SK-N-SH (cell line): ENCODE data around the gene ASCC2. TPM values are rescaled to one million over a fixed set of nuclear protein-coding genes. Genes with fewer than 3 reads are reported as not detected.

ENCODE experiments used
- CTCF ChIA-PET: fragments of 300-600, 350-600 bp; formaldehyde crosslinking; extraction: SDS; loops from one replicate; lab custom pipeline; 2021; lab: Yijun Ruan, JAX
- POLR2A ChIA-PET: fragments of 350-600 bp; sonication (Branson Sonifier 250); formaldehyde crosslinking; extraction: SDS; loops from one replicate; lab custom pipeline; 2020; ENCODE audit warnings: antibody characterized with exemption, inconsistent platforms; lab: Yijun Ruan, JAX
- DNase-seq: peaks from one replicate; pipeline ENCODE4 v3.0.0; 2012
- H2AFZ ChIP-seq: fragments of 200-600 bp; sonication (generic); 2 replicates; pipeline ENCODE4 v1.8.1; 2016; ENCODE audit warnings: antibody characterized with exemption, mild to moderate bottlenecking, low read depth
- H3F3A ChIP-seq: fragments of 200-600 bp; sonication (generic); replicated peaks from 2 replicates; pipeline ENCODE3; 2016; ENCODE audit warnings: antibody characterized with exemption, mild to moderate bottlenecking; ENCODE audit not compliant: insufficient read depth
- H3K27ac ChIP-seq, 2 experiments: fragments of 200-500 bp in 1 of 2; fragments of 200-600 bp in 1 of 2; sonication (Bioruptor generic) in 1 of 2; sonication (generic), shearing (Covaris generic) in 1 of 2; 2 replicates each; pipeline versions ENCODE4 v1.5.1 to v1.6.1; 2014 to 2016; ENCODE audit warnings: low read depth in 2 of 2, inconsistent platforms in 1 of 2, low read length in 1 of 2, mild to moderate bottlenecking in 1 of 2, mixed read lengths in 1 of 2
- H3K27me3 ChIP-seq: fragments of 200-600 bp; sonication (generic), shearing (Covaris generic); 2 replicates; pipeline ENCODE4 v1.6.1; 2016; ENCODE audit warnings: mixed run types; ENCODE audit not compliant: insufficient read depth
- H3K36me3 ChIP-seq, 2 experiments: fragments of 200-500 bp in 1 of 2; fragments of 200-600 bp in 1 of 2; sonication (Bioruptor generic) in 1 of 2; sonication (generic) in 1 of 2; replicated peaks in 1 of 2; 2 replicates each; pipeline versions ENCODE3 to v1.5.1; 2014 to 2016; ENCODE audit warnings: low read length in 1 of 2, mild to moderate bottlenecking in 1 of 2; ENCODE audit not compliant: insufficient read depth in 2 of 2, control insufficient read depth in 1 of 2
- H3K4me1 ChIP-seq, 2 experiments: fragments of 200-500 bp in 1 of 2; fragments of 200-600 bp in 1 of 2; sonication (Bioruptor generic) in 1 of 2; sonication (generic), shearing (Covaris generic) in 1 of 2; 2 replicates each; pipeline versions ENCODE4 v1.5.1 to v1.6.1; 2014 to 2016; ENCODE audit warnings: low read depth in 1 of 2, low read length in 1 of 2, mixed run types in 1 of 2; ENCODE audit not compliant: insufficient read depth in 2 of 2, control insufficient read depth in 1 of 2
- H3K4me2 ChIP-seq: fragments of 200-600 bp; sonication (generic), shearing (Covaris generic); 2 replicates; pipeline ENCODE4 v1.6.1; 2017; ENCODE audit warnings: mixed run types
- H3K4me3 ChIP-seq, 2 experiments: fragments of 200-500 bp in 1 of 2; fragments of 200-600 bp in 1 of 2; sonication (Bioruptor generic) in 1 of 2; sonication (generic), shearing (Covaris generic) in 1 of 2; 2 replicates each; pipeline versions ENCODE4 v1.5.1 to v1.8.1; 2014 to 2016; ENCODE audit warnings: low read depth in 2 of 2, inconsistent platforms in 1 of 2, low read length in 1 of 2, mild to moderate bottlenecking in 1 of 2, mixed read lengths in 1 of 2, moderate library complexity in 1 of 2
- H3K79me2 ChIP-seq: fragments of 200-600 bp; sonication (generic); 2 replicates; pipeline ENCODE4 v1.8.1; 2017; ENCODE audit warnings: mild to moderate bottlenecking; ENCODE audit not compliant: insufficient read depth
- H3K9ac ChIP-seq: fragments of 200-600 bp; sonication (generic); 2 replicates; pipeline ENCODE4 v1.6.1; 2017; ENCODE audit warnings: mixed run types
- H3K9me2 ChIP-seq: fragments of 200-600 bp; sonication (generic); 2 replicates; pipeline ENCODE4 v1.6.1; 2017; ENCODE audit warnings: mixed run types
- H3K9me3 ChIP-seq: fragments of 200-600 bp; sonication (generic); 2 replicates; pipeline ENCODE4 v1.6.1; 2017; ENCODE audit warnings: mixed run types, mild to moderate bottlenecking, moderate library complexity
- H4K20me1 ChIP-seq: fragments of 200-600 bp; sonication (generic); 2 replicates; pipeline ENCODE4 v1.6.1; 2017; ENCODE audit warnings: mild to moderate bottlenecking, mixed run types; ENCODE audit not compliant: insufficient read depth
- CHD2 ChIP-seq: fragments of 150-350 bp; IDR thresholded peaks from 2 replicates; pipeline ENCODE4 v1.6.1; 2018; ENCODE audit warnings: low read length; ENCODE audit not compliant: partially characterized antibody
- EZH2phosphoT487 ChIP-seq: fragments of 200-600 bp; sonication (generic); IDR thresholded peaks from 2 replicates; pipeline ENCODE4 v1.6.1; 2017; ENCODE audit warnings: low read depth, mixed run types, mild to moderate bottlenecking, antibody characterized with exemption, moderate library complexity, borderline replicate concordance
- FOXJ3 ChIP-seq: sonication (generic); formaldehyde crosslinking; IDR thresholded peaks from 2 replicates; pipeline ENCODE4 v1.5.1; 2020; ENCODE audit warnings: mild to moderate bottlenecking, missing genetic modification reagents
- GABPA ChIP-seq: IDR thresholded peaks from 2 replicates; pipeline ENCODE4 v1.4.0; 2012; ENCODE audit warnings: low read depth, mild to moderate bottlenecking
- MEF2A ChIP-seq: IDR thresholded peaks from 2 replicates; pipeline ENCODE4 v1.4.0; 2012; ENCODE audit warnings: low read depth, borderline replicate concordance
- MXI1 ChIP-seq: IDR thresholded peaks from 2 replicates; pipeline ENCODE4 v1.6.1; 2012; ENCODE audit warnings: mild to moderate bottlenecking, low read depth, low read length, improper control_type of control experiment
- NRF1 ChIP-seq: IDR thresholded peaks from 2 replicates; pipeline ENCODE4 v1.6.1; 2012; ENCODE audit warnings: low read depth, mild to moderate bottlenecking, low read length
- POLR2AphosphoS5 ChIP-seq: IDR thresholded peaks from 2 replicates; pipeline ENCODE4 v1.6.1; 2012; ENCODE audit warnings: low read depth, low read length
- RAD21 ChIP-seq: IDR thresholded peaks from 2 replicates; pipeline ENCODE4 v1.6.1; 2012; ENCODE audit warnings: mild to moderate bottlenecking, low read length
- SIN3A ChIP-seq: IDR thresholded peaks from 2 replicates; pipeline ENCODE4 v1.6.1; 2012; ENCODE audit warnings: low read depth, mild to moderate bottlenecking, low read length, moderate library complexity, borderline replicate concordance
- SMC3 ChIP-seq: IDR thresholded peaks from 2 replicates; pipeline ENCODE4 v1.6.1; 2012; ENCODE audit warnings: low read depth, low read length, improper control_type of control experiment
- YY1 ChIP-seq: IDR thresholded peaks from 2 replicates; pipeline ENCODE4 v1.4.0; 2012; ENCODE audit warnings: low read depth, mild to moderate bottlenecking
- WGBS: methylation state at CpG from one replicate; pipeline ENCODE4 v1.1.6; 2017; ENCODE audit warnings: low lambda C conversion rate; 5-methylcytosine and 5-hydroxymethylcytosine counted together
- polyA plus RNA-seq, 3 experiments: library from polyadenylated mRNA; depleted of rRNA; stranded (reverse); fragments of >200 nt; gene quantifications; 2 replicates each; pipeline ENCODE4 v1.2.3, GENCODE V29; 2012
- TF ChIP-seq, protein P1 (sequence below): IDR thresholded peaks from 2 replicates; pipeline ENCODE4 v1.4.0; 2012; ENCODE audit warnings: low read depth, borderline replicate concordance
- TF ChIP-seq, protein P2 (sequence below): fragments of 150-350 bp; IDR thresholded peaks from 2 replicates; pipeline ENCODE4 v1.6.1; 2017; ENCODE audit warnings: antibody characterized with exemption, low read length, low read depth, borderline replicate concordance
- TF ChIP-seq, protein P3 (sequence below): fragments of 150-350 bp; IDR thresholded peaks from 2 replicates; pipeline ENCODE4 v1.6.1; 2016; ENCODE audit warnings: mild to moderate bottlenecking, low read depth, low read length

ASCC2 gene
- polyA plus RNA-seq, 1 of the 3 experiments (the other 2 are of a cell fraction) = 82.0 TPM

DNA sequence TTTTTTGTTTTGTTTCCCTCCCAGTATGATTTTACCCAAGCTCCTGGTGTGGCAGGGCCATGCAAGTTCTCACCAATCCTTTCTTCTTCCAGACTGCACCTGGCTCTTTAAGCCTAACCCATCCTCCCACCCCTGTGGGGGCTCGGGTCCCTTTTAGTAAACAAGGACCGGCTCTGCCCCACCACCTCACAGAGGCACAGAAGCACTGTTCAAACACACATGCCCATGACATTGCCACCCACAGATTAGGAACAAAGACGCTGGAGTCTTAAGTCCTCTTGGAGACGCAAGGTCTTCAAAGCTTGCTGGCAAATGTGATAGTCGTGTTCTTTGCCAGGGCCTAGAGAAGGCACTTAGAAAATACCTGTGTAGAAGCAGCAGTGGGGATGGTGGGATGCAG is 52.0 kb downstream of the ASCC2 start:
- Histone ChIP-seq H3K27ac (no peak overlapping the region), H3K9me2 (no peaks in the 10 kb centered on the region), H3K9ac (no peak overlapping the region), H3K9me3 (no peaks in the 10 kb centered on the region), H3K36me3 (peaks cover 8 to 35% of the 10 kb centered on the region in 2 experiments), H3F3A (peaks cover 12% of the 10 kb centered on the region), H3K4me3 (no peak overlapping the region), H3K4me1 (peaks cover 5 to 12% of the 10 kb centered on the region in 2 experiments; a peak in 3 of 4 replicates), H3K4me2 (no peak overlapping the region), H3K27me3 (no peaks in the 10 kb centered on the region), H3K79me2 (no peaks in the 10 kb centered on the region), H4K20me1 (no peaks in the 10 kb centered on the region), H2AFZ (no peak overlapping the region)
- no peak for TF ChIP-seq MEF2A
- TF ChIP-seq, protein P1, sequence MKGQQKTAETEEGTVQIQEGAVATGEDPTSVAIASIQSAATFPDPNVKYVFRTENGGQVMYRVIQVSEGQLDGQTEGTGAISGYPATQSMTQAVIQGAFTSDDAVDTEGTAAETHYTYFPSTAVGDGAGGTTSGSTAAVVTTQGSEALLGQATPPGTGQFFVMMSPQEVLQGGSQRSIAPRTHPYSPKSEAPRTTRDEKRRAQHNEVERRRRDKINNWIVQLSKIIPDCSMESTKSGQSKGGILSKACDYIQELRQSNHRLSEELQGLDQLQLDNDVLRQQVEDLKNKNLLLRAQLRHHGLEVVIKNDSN = no peak
- no peak for TF ChIP-seq EZH2phosphoT487
- TF ChIP-seq FOXJ3 (CRISPR knock-in tag) = no peak
- no peak for TF ChIP-seq MXI1
- no peak for TF ChIP-seq POLR2AphosphoS5
- TF ChIP-seq, protein P2, sequence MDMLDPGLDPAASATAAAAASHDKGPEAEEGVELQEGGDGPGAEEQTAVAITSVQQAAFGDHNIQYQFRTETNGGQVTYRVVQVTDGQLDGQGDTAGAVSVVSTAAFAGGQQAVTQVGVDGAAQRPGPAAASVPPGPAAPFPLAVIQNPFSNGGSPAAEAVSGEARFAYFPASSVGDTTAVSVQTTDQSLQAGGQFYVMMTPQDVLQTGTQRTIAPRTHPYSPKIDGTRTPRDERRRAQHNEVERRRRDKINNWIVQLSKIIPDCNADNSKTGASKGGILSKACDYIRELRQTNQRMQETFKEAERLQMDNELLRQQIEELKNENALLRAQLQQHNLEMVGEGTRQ = no peak
- no peak for TF ChIP-seq SMC3
- TF ChIP-seq, protein P3, sequence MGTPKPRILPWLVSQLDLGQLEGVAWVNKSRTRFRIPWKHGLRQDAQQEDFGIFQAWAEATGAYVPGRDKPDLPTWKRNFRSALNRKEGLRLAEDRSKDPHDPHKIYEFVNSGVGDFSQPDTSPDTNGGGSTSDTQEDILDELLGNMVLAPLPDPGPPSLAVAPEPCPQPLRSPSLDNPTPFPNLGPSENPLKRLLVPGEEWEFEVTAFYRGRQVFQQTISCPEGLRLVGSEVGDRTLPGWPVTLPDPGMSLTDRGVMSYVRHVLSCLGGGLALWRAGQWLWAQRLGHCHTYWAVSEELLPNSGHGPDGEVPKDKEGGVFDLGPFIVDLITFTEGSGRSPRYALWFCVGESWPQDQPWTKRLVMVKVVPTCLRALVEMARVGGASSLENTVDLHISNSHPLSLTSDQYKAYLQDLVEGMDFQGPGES = no peak
- no peak for TF ChIP-seq GABPA
- DNase-seq = no peak
- ChIA-PET CTCF (no interaction called here), POLR2A (no interaction called here)
- 80% methylated on average over 5 of the region's 5 CpGs for WGBS

DNA sequence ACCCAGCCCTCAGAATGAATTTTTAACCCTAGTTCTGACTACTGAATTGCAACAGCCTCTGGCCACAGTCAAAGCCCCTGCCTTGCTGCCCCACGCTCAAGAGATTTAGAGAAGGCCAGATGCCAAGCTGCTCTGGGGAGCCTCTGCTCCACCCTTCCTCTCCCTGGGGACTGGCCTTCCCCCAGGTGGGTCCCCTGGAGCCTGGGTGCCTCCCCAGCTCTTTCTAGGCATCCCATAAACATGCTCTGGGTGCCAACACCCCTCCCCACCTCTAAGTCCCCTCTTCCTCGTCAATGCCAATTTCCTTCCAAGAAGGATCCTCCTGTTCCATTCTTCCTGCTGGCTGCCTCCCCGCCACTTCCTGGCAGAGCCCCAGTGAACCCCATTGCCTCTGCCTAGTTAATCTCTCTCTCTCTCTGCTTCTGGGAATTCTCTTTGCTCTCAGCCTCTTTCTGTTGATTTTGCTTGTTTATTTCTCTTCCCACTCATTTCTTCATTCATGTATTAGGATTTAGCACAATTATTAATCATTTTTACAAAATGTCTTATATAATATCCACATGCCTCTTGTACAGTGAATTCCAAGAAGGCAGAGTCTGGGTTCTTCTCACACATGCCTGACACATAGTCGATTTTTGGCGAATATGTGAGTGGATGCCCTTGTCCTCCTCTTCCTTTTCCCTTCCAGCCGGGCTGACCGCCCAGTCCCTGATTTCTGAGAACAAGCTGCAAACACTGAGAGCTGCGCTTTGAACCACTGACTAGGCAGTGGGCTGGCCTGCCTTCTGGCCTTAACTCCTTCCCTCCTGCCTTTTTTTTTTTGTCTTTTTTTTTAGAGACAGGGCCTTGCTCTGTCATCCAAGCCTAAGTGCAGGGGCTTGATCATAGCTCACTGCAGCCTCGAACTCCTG is 53.4 kb downstream of the ASCC2 start:
- peaks cover 11% of the 10 kb centered on the region for H3F3A ChIP-seq
- H3K36me3 ChIP-seq = peaks cover 3 to 22% of the 10 kb centered on the region in 2 experiments
- DNase-seq = no peak
- POLR2A ChIA-PET = interaction anchor here (0.6 kb wide), 2 partner anchors 12 to 130 kb away, joined by 3 read pairs; no protein-coding TSS in a partner anchor
- no peak overlapping the region for H3K4me2 ChIP-seq
- H3K9me3 ChIP-seq = no peaks in the 10 kb centered on the region
- no peak overlapping the region for H3K9ac ChIP-seq
- H3K79me2 ChIP-seq = no peaks in the 10 kb centered on the region
- H3K4me1 ChIP-seq = peaks cover 9 to 20% of the 10 kb centered on the region in 2 experiments; a peak in 3 of 4 replicates
- no peak overlapping the region for H3K27ac ChIP-seq
- H3K27me3 ChIP-seq = no peaks in the 10 kb centered on the region
- CTCF ChIA-PET = no interaction called here
- H3K4me3 ChIP-seq = no peak overlapping the region
- H3K9me2 ChIP-seq = no peaks in the 10 kb centered on the region
- WGBS = 92% methylated on average over 9 of the region's 9 CpGs
- H2AFZ ChIP-seq = no peak overlapping the region
- H4K20me1 ChIP-seq = no peaks in the 10 kb centered on the region
- TF ChIP-seq EZH2phosphoT487 = no peak
- TF ChIP-seq MXI1 = no peak
- TF ChIP-seq SIN3A = no peak
- TF ChIP-seq CHD2 = no peak
- TF ChIP-seq GABPA = no peak
- no peak for TF ChIP-seq POLR2AphosphoS5
- TF ChIP-seq YY1 = no peak
- no peak for TF ChIP-seq RAD21
- TF ChIP-seq NRF1 = no peak
- TF ChIP-seq, protein P3 = no peak
